NCI-H2227 (cell line): ENCODE data around the gene CHAMP1.

Experiments
- DNase-seq: peaks from one replicate; lab custom pipeline; 2025; ENCODE audit not compliant: unreplicated experiment; lab: John Stamatoyannopoulos, UW

Gene CHAMP1

GRCh38 chr13:114296902-114297301 is 17.4 kb upstream of the CHAMP1 start:
- no peak for DNase-seq

GRCh38 chr13:114298866-114299265 is 15.4 kb upstream of the CHAMP1 start:
- DNase-seq, result no peak

DNA sequence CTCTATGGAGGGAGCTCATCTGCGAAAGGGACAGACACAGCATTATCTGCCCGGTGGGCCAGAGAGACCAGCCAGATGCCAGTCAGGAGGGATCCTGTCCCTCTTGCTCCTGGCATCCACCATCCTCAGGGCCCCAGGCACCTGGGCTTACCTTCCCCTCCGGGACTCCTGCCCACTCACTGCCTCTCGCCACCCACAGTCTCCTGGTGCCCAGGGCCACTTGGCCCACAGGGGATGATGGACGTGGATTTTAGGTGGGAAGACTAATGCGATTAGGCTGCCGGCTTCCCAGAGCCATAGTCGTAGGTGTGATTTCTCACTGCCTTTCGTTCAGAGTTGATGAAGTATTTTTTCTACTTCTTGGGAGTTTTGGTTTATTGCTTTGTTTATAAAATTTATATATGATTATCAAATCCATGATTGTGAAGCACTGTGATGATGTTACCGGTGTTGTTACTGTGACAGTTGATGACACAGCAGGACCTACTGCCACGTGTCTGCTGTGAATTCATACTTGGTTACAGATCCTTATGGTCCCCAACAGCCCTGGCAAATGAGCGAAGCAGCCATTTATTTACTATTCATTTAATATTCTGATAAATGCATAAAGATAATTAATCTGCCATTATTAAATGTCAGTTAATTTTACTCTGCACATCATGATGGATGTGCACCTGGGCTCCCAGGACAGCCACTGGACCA is 14.5 kb upstream of the CHAMP1 start:
- DNase-seq, result no peak

- DNase-seq, result no peak
These were observed 10.5 kb upstream of the CHAMP1 start for GRCh38 chr13:114303700-114304327.

DNA sequence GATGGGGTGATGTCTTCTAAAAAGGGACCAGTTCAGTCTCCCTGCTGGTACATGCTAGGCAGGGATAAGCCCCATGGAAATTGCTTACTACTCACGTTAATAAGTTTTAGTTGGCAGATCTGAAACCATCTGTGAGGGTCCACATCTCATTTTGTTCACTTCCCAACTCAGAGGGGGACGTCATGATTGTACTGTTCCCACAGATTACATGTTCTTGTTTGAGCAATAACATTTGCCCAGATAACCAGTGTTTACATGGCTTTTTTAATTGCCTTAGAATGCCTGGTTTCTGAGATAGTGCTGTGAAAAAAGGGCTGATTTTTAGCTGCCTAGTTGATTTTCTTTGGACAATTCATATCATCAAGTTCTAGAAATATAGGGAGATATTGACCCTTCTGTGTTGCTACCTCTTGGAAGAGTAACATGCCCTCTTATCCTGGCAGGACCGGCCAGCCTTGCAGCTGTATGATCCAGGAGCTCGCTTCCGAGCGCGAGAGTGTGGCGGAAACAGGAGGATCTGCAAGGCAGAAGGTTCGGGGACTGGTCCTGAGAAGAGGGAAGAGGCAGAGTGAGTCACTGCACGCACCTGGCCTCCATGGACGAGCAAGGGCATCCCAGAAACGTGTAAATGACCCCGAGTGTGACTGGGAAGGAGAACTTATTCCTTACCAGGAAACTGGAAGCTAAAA is 9.8 kb upstream of the CHAMP1 start:
- DNase-seq, result no peak

GRCh38 chr13:114309086-114309485 is 5.2 kb upstream of the CHAMP1 start:
- DNase-seq, result no peak

- no peak for DNase-seq
These were observed 4.4 kb upstream of the CHAMP1 start for GRCh38 chr13:114309806-114310410.

GRCh38 chr13:114310956-114311355 is 3.3 kb upstream of the CHAMP1 start:
- no peak for DNase-seq

DNA sequence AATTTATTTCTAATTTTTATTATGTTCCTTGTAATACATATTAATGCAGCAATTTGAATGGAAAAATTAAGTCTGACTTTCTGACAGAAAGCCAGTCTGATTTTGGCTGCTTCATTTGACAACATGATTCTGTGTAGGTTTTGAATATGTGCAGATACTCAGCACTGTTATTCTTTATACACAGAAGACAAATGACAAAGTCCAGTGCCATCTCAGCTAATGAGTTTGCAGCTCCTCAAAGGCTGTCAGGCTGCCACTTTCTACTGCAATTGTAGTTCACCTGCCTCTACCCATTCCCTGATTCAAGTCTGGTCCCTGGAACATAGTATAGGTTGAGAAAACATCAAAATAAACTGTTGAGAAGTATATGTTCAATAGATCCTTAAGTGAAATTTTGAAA is 2.9 kb upstream of the CHAMP1 start:
- DNase-seq, result no peak

DNA sequence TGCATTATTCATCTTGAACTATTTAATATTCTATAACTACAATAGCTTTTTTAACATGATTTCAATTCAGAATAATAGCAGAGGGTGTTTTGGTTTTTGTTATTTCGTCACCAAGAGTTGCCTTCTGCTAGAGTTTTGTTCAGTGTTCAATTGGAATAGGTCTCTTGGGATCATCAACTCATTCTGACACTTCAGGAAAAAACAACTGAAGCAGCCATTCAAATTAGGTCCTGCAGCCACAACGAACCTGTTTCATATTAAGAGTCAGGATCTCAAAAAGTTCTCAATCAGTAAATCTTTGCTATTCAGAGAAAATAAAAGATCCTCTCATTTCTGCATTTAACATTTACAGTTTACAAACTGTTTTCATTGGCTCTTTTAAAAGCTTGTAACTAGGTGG is 2.4 kb upstream of the CHAMP1 start:
- no peak for DNase-seq

GRCh38 chr13:114313061-114313860 is 1.0 kb upstream of the CHAMP1 start:
- DNase-seq, result no peak

GRCh38 chr13:114315074-114315785 is 927 bp downstream of the CHAMP1 start:
- DNase-seq, result no peak

- no peak for DNase-seq
These were observed 4.3 kb downstream of the CHAMP1 start for GRCh38 chr13:114318624-114319023.

- DNase-seq, result no peak
These were observed 5.2 kb downstream of the CHAMP1 start for GRCh38 chr13:114319441-114319913.

DNA sequence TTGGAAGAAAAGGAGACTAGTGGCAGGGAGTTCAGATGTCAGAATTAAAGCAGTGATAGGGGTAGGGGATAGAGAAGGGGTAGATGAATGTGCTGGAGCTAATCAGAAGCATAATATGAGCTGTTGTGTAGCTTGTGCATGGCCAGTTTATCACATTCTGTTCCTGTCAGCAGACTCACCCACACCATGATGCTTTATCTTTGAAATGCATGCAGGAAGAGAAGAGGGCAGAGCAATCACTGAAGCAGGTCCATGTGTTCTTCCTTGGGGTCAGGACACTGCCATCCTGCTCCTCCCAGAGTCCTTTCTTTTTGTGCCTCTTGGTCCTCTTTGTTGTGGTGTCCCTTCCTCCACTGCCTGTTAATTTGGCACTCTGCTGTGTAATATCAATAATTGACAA is 5.8 kb downstream of the CHAMP1 start:
- DNase-seq, result no peak

GRCh38 chr13:114321256-114321655 is 7.0 kb downstream of the CHAMP1 start:
- DNase-seq, result no peak

DNA sequence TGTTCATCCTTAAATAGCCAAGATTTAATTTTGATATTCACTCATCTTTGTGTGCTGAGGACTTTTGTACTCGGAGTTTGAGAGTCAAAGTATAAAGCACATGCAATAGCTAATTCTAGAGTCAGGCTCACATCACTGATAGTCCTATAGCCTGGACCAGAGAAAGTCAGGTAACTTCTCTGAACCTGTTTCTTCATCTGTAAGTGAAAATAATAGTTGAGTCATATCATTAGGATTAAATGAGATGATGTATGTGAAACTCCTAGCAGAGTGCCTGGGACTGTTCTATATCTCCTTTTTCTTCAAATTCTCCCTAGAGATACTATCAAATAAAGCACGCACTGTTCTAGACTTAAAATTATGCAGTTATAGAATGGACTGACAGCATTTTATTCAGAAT is 9.0 kb downstream of the CHAMP1 start:
- DNase-seq, result no peak

GRCh38 chr13:114324334-114324733 is 10.0 kb downstream of the CHAMP1 start:
- no peak for DNase-seq

GRCh38 chr13:114325729-114326128 is 11.4 kb downstream of the CHAMP1 start:
- no peak for DNase-seq

DNA sequence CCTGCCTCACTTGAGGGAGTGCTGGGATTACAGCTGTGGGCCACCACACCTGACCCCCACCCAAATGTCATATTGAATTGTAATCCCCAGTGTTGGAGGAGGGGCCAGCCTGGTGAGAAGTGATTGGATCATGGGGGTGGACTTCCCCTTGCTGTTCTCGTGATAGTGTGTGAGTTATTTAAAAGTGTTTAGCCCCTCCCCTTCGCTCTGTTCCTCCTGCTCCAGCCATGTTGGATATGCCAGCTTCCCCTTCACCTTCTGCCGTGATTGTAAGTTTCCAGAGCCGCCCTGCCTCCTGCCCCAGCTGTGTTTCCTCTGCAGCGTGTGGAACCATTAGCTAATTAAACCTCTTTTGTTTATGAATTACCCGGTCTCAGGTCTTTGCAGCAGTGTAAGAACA is 13.7 kb downstream of the CHAMP1 start:
- no peak for DNase-seq
